HTERT RPE-1 (cell line): Measurements from ENCODE around the gene HOXD10.

ENCODE experiments used
- in situ Hi-C: fragments of 300-500 bp; cut with MboI; formaldehyde crosslinking; loops from 4 replicates; pipeline ENCODE4 v1.14.3; 2020; ENCODE audit warnings: low sequenced_read_pairs

Gene HOXD10

GRCh38 chr2:176104316-176105077 lies 12.1 kb upstream of the HOXD10 start:
- in situ Hi-C loops: no loop called here

GRCh38 chr2:176105078-176105729 lies 11.4 kb upstream of the HOXD10 start:
- in situ Hi-C loops: no loop called here

- in situ Hi-C loops: no loop called here
Measured at GRCh38 chr2:176105730-176106580, 10.6 kb upstream of the HOXD10 start.

- in situ Hi-C loops: no loop called here
Measured at GRCh38 chr2:176106581-176107539, 9.7 kb upstream of the HOXD10 start, which contains the start of gene HOXD11. TSS of gene HOXD11 (plus strand) at chr2:176107280. CDS start at chr2:176107356, 76 bp downstream.

GRCh38 chr2:176107731-176108181 lies 8.8 kb upstream of the HOXD10 start:
- in situ Hi-C loops: no loop called here

GRCh38 chr2:176109192-176109901 lies 7.2 kb upstream of the HOXD10 start:
- in situ Hi-C loops: no loop called here

- in situ Hi-C loops: no loop called here
Measured at GRCh38 chr2:176109946-176110345, 6.6 kb upstream of the HOXD10 start.

GRCh38 chr2:176110415-176111308 lies 5.9 kb upstream of the HOXD10 start:
- in situ Hi-C loops: no loop called here

- in situ Hi-C loops: no loop called here
Measured at GRCh38 chr2:176111309-176111663, 5.3 kb upstream of the HOXD10 start.

GRCh38 chr2:176111846-176112374 lies 4.7 kb upstream of the HOXD10 start:
- in situ Hi-C loops: no loop called here

- in situ Hi-C loops: no loop called here
Measured at GRCh38 chr2:176112375-176113302, 3.9 kb upstream of the HOXD10 start.

- in situ Hi-C loops: no loop called here
Measured at GRCh38 chr2:176114120-176114929, 2.3 kb upstream of the HOXD10 start.

GRCh38 chr2:176114930-176115625 lies 1.5 kb upstream of the HOXD10 start:
- in situ Hi-C loops: no loop called here

- in situ Hi-C loops: no loop called here
Measured at GRCh38 chr2:176117162-176117822, 714 bp downstream of the HOXD10 start.

- in situ Hi-C loops: no loop called here
Measured at GRCh38 chr2:176117823-176118371, 1.3 kb downstream of the HOXD10 start.
